ENCODE data around the gene RNF144A. TPM values are rescaled to one million over a fixed set of nuclear protein-coding genes. Genes with fewer than 3 reads are reported as not detected.

Gene RNF144A
- total RNA-seq, 4 donors from 2014 or later: 8.0 to 25.4 (median 15.8) TPM

DNA sequence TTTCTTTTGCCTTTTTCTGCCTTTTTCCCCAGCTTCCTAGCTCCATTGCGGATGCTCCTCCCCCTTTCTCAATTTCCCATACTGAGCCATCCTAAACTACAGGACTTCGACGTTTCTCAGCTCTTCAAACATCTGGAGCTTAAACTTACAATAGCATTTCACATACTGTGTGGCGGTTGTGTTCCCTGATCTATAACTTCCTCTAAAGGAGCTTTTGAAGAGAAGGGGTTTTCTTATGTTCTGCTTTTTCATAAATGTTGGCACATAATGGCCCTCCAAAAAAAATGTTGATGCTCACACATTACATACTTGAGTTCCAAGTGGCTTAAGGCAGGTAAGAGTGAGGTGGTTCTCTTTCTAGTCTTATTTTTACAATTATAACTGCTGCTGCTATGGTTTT, 87.4 kb downstream of the RNF144A start:
- 60% methylated on average over 4 of the region's 4 CpGs for WGBS
- Histone ChIP-seq H3K27me3 (no peaks in the 10 kb centered on the region), H3K27ac (no peak overlapping the region), H3K4me1 (peaks cover 25% of the 10 kb centered on the region), H3K36me3 (no peaks in the 10 kb centered on the region), H3K4me3 (no peak overlapping the region), H3K9me3 (no peaks in the 10 kb centered on the region)
- TF ChIP-seq, protein P1, sequence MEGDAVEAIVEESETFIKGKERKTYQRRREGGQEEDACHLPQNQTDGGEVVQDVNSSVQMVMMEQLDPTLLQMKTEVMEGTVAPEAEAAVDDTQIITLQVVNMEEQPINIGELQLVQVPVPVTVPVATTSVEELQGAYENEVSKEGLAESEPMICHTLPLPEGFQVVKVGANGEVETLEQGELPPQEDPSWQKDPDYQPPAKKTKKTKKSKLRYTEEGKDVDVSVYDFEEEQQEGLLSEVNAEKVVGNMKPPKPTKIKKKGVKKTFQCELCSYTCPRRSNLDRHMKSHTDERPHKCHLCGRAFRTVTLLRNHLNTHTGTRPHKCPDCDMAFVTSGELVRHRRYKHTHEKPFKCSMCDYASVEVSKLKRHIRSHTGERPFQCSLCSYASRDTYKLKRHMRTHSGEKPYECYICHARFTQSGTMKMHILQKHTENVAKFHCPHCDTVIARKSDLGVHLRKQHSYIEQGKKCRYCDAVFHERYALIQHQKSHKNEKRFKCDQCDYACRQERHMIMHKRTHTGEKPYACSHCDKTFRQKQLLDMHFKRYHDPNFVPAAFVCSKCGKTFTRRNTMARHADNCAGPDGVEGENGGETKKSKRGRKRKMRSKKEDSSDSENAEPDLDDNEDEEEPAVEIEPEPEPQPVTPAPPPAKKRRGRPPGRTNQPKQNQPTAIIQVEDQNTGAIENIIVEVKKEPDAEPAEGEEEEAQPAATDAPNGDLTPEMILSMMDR (IDR thresholded peaks at IDR 0.05): no peak
- TF ChIP-seq POLR2A (IDR thresholded peaks at IDR 0.05) (no peak), EP300 (IDR thresholded peaks at IDR 0.05) (no peak), POLR2AphosphoS5 (IDR thresholded peaks at IDR 0.05) (no peak)
- DNase-seq (ENCODE audit: low spot score in 2 of 2): no peak

DNA sequence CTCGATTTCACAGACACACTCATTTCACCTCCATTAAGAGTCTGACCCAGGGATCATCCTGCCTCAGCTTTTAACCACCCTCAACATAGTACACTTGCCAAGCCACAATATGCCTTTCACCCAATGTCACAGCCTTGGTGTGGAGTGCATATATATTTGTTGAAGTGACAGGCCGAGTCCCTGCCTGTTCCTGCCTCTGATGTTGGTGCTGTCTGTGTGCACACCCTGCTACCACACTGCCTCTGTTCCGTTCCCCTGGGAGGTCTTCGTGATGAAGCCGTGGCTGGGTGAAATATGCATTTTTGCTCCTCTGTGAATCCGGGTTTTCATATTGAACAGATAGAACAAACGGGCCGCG, 90.3 kb downstream of the RNF144A start:
- TF ChIP-seq EP300 (IDR thresholded peaks at IDR 0.05) (no peak), POLR2AphosphoS5 (IDR thresholded peaks at IDR 0.05) (no peak), POLR2A (IDR thresholded peaks at IDR 0.05) (no peak)
- TF ChIP-seq, protein P1 (IDR thresholded peaks at IDR 0.05): no peak
- Histone ChIP-seq H3K4me3 (no peak overlapping the region), H3K27ac (no peak overlapping the region), H3K27me3 (no peaks in the 10 kb centered on the region), H3K36me3 (no peaks in the 10 kb centered on the region), H3K4me1 (peaks cover 37% of the 10 kb centered on the region), H3K9me3 (no peaks in the 10 kb centered on the region)
- DNase-seq (ENCODE audit: low spot score in 2 of 2): no peak
- WGBS: 83% methylated on average over 9 of the region's 9 CpGs

DNA sequence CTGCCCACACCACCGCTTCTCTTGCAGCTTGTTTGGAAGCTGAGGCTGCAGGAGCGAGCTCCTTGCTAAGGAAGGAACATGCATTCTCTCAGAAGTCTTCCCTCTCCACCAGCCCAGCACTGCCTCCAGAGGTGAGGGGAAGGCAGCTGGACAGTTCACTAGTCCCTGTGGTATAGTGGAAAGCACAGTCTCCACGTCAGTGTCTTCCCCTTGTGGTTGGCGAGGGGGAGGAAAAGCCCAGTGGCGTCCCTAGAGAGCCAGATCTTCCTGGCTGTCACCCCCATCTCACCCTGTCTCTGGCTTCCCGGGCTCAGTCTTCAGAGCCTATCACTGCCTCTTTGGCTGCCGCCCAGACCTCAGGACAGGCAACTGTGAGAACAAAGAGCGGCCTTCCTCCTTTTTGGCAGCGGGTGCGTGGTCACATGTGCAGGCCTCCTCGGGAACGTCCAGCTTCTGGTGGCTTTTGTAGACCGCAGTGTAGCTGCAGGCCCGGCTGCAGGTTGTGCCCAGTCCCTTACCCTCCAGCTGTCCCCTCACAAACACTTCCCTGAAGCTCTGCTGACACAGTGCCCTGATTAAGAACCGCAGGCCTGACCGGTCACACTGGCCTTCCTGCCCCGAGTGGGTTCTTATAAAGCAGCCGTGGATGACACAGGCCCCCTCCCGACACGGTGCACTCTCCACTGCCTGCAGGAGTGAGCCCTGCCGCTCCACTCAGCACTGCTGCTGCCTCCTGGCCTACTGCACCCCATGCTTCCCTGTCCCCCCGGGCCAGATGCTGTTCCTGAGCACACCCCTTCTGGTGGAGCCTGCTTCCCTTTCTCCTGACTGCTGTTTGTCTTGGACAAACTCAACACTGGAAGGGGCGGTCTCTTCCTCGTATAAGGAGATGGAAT, 90.9 kb downstream of the RNF144A start:
- DNase-seq (ENCODE audit: low spot score in 2 of 2): peak; percentile 84 to 87
- peaks cover 41% of the 10 kb centered on the region for H3K4me1 ChIP-seq
- no peaks in the 10 kb centered on the region for H3K9me3 ChIP-seq
- TF ChIP-seq, protein P1 (IDR thresholded peaks at IDR 0.05): no peak
- TF ChIP-seq POLR2AphosphoS5 (IDR thresholded peaks at IDR 0.05): peak in 1 of 3 donors; percentile 11
- H3K4me3 ChIP-seq: no peak overlapping the region
- 65% methylated on average over 17 of the region's 24 CpGs for WGBS
- H3K27me3 ChIP-seq: no peaks in the 10 kb centered on the region
- no peak overlapping the region for H3K27ac ChIP-seq
- no peaks in the 10 kb centered on the region for H3K36me3 ChIP-seq

DNA sequence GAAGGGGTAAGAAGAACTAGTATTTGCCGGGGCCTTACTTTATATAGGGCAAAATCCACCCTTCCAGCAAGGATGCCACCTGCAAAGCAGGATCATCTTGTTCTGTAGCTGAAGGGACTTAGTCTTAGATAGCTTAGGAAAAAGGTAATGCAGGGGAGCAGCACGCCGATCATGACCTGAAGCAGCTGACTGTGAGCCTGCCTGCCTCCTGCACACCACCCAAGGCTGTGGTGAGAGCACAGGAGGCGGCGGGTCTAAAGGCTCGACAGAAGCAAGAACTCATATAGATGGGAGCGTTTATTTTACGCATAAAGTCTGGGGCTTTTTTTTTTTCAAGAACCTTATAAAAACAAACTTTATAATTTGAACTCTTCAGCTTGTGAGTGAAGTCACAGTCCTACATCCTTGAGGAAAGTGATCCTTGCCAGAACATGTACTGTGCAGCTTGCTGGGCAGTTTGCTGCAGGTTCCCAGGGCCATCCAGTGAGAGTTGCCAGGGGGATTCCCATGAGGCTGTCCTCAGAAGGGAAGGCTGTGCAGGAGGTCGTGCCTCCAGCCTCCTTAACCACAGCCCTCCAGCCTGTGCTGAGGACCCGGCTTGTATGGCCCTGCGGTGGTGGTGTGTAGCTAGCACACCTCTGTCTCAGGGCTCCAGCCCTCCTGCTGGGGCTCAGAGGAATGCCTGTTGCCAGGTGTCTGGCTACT, 92.1 kb downstream of the RNF144A start:
- H3K27me3 ChIP-seq: no peaks in the 10 kb centered on the region
- no peaks in the 10 kb centered on the region for H3K9me3 ChIP-seq
- WGBS: 94% methylated on average over 11 of the region's 11 CpGs
- no peak for DNase-seq (ENCODE audit: low spot score in 2 of 2)
- H3K4me1 ChIP-seq: peaks cover 47% of the 10 kb centered on the region
- TF ChIP-seq, protein P1 (IDR thresholded peaks at IDR 0.05): no peak
- no peak for TF ChIP-seq POLR2AphosphoS5 (IDR thresholded peaks at IDR 0.05)
- TF ChIP-seq POLR2A (IDR thresholded peaks at IDR 0.05): no peak
- no peak for TF ChIP-seq EP300 (IDR thresholded peaks at IDR 0.05)
- H3K36me3 ChIP-seq: no peaks in the 10 kb centered on the region
- H3K27ac ChIP-seq: peak overlapping the region; percentile 72
- H3K4me3 ChIP-seq: no peak overlapping the region

DNA sequence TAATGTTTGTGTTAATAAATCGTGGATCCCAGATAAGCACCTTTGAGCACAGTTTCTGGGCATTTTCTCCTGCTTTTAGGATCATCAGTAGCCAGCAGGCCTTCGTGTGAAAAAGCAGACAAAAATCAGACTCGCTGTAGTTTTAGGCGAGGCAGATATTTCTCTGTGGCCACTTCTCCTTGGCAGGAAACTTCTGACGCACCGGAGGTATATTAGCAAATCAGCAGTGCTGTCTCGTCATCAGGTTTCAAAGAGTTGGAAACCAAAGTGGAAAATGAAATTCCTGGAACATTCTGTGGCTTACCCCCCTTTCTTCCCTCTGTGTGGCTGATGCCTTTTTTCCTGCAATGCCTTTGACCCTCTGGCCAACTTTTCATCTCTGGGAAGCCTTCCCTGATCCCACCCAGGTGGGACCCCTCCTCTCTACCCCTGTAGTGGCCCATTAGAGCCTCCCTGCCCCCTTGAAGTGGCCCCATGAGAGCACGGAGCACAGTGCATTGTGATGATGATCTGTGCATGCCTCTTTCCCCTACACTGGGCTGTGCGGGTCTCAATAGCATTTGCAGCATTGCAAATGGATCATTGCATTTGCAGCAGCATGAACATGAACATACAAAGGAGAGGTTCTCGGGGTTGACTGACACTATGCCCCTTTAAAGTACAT, 93.3 kb downstream of the RNF144A start:
- TF ChIP-seq EP300 (IDR thresholded peaks at IDR 0.05) (no peak), POLR2AphosphoS5 (IDR thresholded peaks at IDR 0.05) (peak in 1 of 3 donors; percentile 25)
- H3K9me3 ChIP-seq: no peaks in the 10 kb centered on the region
- H3K36me3 ChIP-seq: no peaks in the 10 kb centered on the region
- H3K4me3 ChIP-seq: no peak overlapping the region
- WGBS: 62% methylated on average over 10 of the region's 10 CpGs
- H3K27ac ChIP-seq: peak overlapping the region; percentile 72
- H3K4me1 ChIP-seq: peaks cover 47% of the 10 kb centered on the region
- DNase-seq (ENCODE audit: low spot score in 2 of 2): peak in 1 of 2 donors; percentile 66
- no peaks in the 10 kb centered on the region for H3K27me3 ChIP-seq

All from suprapubic skin (tissue), 4 donors.